ENCODE data around the gene FGFR4. TPM values are rescaled to one million over a fixed set of nuclear protein-coding genes. Genes with fewer than 3 reads are reported as not detected.

FGFR4 gene
- total RNA-seq, 2 donors from 2014 or later: 0.75 to 2.3 TPM

- DNase-seq (ENCODE audit: low spot score in 2 of 2): no peak
- H3K36me3 Mint-ChIP-seq: peaks cover 0 to 5% of the 10 kb centered on the region in 2 donors
- peak overlapping the region; percentile 11 to 45 for H3K27ac Mint-ChIP-seq
- ATAC-seq: no peak
- H3K9me3 Mint-ChIP-seq: no peaks in the 10 kb centered on the region
Measured at GRCh38 chr5:177077335-177077734, 9.4 kb upstream of the FGFR4 start.

GRCh38 chr5:177079606-177080005 lies 7.1 kb upstream of the FGFR4 start:
- Mint-ChIP-seq H3K9me3 (no peaks in the 10 kb centered on the region), H3K36me3 (no peaks in the 10 kb centered on the region), H3K27ac (peak overlapping the region in 1 of 2 donors; percentile 57)
- no peak for DNase-seq (ENCODE audit: low spot score in 2 of 2)
- ATAC-seq: no peak

- DNase-seq (ENCODE audit: low spot score in 2 of 2) (no peak), ATAC-seq (no peak)
- H3K36me3 Mint-ChIP-seq: no peaks in the 10 kb centered on the region
- no peaks in the 10 kb centered on the region for H3K9me3 Mint-ChIP-seq
- peak overlapping the region in 1 of 2 donors; percentile 57 for H3K27ac Mint-ChIP-seq
Measured at GRCh38 chr5:177080265-177080664, 6.5 kb upstream of the FGFR4 start.

DNA sequence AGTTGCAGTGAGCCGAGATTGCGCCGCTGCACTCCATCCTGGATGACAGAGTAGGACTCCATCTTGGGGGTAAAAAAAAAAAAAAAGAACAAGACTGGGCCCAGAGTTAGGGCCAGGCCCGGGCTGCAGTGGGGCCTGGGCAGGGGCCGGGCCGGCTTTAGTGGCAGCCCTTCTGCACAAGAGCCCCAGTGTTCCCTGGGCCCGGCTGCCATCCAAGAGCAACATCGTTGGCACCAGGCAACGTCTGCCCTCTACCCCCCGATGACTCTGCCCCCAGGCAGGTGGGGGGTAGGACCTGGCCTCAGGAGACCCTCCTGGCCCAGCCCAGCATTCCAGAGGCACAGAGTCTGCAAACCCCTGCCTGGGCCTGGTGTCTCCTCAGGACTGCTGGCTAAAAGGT lies 4.9 kb upstream of the FGFR4 start:
- no peaks in the 10 kb centered on the region for H3K9me3 Mint-ChIP-seq
- DNase-seq (ENCODE audit: low spot score in 2 of 2): no peak
- no peak for ATAC-seq
- no peak overlapping the region for H3K27ac Mint-ChIP-seq
- H3K36me3 Mint-ChIP-seq: no peaks in the 10 kb centered on the region

- H3K9me3 Mint-ChIP-seq: no peaks in the 10 kb centered on the region
- H3K27ac Mint-ChIP-seq: no peak overlapping the region
- H3K36me3 Mint-ChIP-seq: no peaks in the 10 kb centered on the region
- no peak for ATAC-seq
- no peak for DNase-seq (ENCODE audit: low spot score in 2 of 2)
Measured at GRCh38 chr5:177083357-177083756, 3.4 kb upstream of the FGFR4 start.

- H3K9me3 Mint-ChIP-seq: no peaks in the 10 kb centered on the region
- no peak for ATAC-seq
- H3K36me3 Mint-ChIP-seq: no peaks in the 10 kb centered on the region
- H3K27ac Mint-ChIP-seq: no peak overlapping the region
- no peak for DNase-seq (ENCODE audit: low spot score in 2 of 2)
Measured at GRCh38 chr5:177084175-177084574, 2.5 kb upstream of the FGFR4 start.

DNA sequence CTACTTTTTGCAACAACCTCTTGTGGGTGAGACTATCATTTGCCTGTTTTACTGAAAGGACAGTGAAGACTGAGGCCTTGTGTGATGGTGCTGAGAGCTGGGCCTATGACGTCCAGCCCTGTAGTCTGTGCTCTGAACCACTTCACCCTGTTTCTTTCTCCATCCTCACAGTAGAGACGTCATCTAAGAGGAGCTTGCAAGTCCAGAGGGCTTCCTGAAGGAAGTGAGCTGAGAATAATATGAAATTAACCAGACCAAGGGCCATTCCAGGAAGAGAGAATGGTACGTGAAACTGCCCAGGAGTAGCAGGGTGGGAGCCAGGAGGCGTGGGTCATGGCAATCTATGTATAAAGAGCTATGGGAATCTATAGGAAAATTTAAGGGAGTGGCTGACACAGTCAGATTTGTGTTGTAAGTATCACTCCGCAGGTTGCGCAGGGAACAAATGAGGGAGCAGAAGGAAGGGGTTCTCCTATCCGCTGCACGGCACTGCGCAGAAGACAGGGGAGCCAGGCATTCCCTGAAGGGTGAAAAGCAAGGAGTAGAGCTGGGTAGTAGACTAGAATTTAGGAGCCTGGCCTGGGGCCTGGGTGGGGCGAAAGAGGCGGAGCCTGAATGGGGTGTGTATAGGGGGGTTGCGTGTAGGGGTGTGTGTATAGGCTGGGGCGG lies 596 bp upstream of the FGFR4 start:
- Mint-ChIP-seq H3K36me3 (no peaks in the 10 kb centered on the region), H3K27ac (no peak overlapping the region), H3K9me3 (no peaks in the 10 kb centered on the region)
- DNase-seq (ENCODE audit: low spot score in 2 of 2) (peak in 1 of 2 donors; percentile 17), ATAC-seq (no peak)

DNA sequence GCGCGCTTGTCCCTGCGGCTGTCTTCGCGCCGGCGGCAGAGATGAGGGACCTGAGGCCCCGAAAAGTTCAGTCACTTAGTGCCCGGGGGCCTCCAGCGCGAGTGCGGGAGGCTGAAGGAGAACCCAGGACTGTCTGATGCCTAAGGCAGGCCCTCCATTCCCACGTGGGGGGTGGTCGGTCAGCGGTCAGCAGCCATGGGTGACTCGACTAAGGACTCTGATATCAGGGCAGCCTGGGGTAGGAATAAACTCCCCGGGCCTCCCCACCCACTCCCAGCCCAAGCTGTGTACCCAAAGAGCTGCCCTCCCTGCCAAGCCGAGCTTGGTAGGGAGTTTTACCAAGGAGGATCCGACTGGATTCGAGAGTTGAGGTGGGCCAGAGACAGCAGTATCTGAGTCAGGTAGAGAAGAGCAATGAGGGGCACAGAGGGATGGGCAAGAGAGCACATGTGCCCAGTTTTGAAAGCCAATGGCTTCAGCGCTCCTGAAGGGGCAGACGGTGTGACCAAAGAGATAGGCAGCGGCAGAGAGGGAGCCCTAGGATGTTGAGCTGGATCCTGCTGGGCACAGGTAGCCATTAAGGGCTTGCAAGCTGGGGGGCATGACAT lies 787 bp downstream of the FGFR4 start:
- Mint-ChIP-seq H3K27ac (no peak overlapping the region), H3K9me3 (no peaks in the 10 kb centered on the region), H3K36me3 (no peaks in the 10 kb centered on the region)
- DNase-seq (ENCODE audit: low spot score in 2 of 2) (no peak), ATAC-seq (no peak)

DNA sequence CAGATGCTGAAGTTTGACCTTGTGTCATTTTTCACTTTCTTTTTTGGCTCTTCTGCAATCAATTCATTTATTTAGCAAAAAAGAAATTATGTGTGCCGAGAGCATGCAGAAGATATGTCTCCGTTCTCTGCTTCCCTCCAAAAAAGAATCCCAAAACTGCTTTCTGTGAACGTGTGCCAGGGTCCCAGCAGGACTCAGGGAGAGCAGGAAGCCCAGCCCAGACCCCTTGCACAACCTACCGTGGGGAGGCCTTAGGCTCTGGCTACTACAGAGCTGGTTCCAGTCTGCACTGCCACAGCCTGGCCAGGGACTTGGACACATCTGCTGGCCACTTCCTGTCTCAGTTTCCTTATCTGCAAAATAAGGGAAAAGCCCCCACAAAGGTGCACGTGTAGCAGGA lies 2.4 kb downstream of the FGFR4 start:
- H3K36me3 Mint-ChIP-seq: no peaks in the 10 kb centered on the region
- no peak for ATAC-seq
- no peak overlapping the region for H3K27ac Mint-ChIP-seq
- no peak for DNase-seq (ENCODE audit: low spot score in 2 of 2)
- no peaks in the 10 kb centered on the region for H3K9me3 Mint-ChIP-seq

- DNase-seq (ENCODE audit: low spot score in 2 of 2): no peak
- ATAC-seq: no peak
- Mint-ChIP-seq H3K36me3 (no peaks in the 10 kb centered on the region), H3K9me3 (no peaks in the 10 kb centered on the region), H3K27ac (no peak overlapping the region)
Measured at GRCh38 chr5:177089825-177090641, 3.3 kb downstream of the FGFR4 start.

DNA sequence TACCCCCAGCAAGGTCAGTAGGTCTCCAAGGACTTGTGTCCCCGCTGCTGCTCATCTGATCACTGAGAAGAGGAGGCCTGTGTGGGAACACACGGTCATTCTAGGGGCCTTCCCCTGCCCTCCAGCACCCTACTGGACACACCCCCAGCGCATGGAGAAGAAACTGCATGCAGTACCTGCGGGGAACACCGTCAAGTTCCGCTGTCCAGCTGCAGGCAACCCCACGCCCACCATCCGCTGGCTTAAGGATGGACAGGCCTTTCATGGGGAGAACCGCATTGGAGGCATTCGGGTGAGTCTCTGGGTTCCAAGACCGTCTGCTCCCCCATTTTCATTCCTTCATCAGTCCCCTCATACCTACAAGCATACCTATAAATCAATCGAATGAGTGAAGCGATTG lies 4.1 kb downstream of the FGFR4 start:
- no peak for ATAC-seq
- H3K36me3 Mint-ChIP-seq: no peaks in the 10 kb centered on the region
- no peaks in the 10 kb centered on the region for H3K9me3 Mint-ChIP-seq

DNA sequence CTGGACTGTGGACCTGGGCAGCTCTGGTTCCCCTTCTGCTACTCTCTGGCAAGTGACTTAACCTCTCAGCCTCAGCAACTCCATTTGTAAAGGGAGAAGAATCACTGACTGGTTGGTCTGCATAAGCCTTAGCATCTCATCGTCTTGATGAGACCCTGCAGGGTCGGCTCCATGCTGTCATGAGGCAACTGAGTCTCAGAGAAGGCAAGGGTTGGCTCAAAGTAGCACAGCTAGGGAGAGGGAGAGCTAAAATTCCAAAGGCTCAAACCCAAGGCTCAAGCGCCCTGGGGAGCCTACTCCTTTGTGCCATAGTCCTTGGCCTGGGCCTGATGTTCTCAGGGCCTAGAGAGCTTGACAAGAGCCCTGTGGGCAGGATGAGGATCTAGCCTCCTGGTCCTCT lies 4.5 kb downstream of the FGFR4 start:
- DNase-seq (ENCODE audit: low spot score in 2 of 2): no peak
- Mint-ChIP-seq H3K27ac (no peak overlapping the region), H3K36me3 (no peaks in the 10 kb centered on the region), H3K9me3 (no peaks in the 10 kb centered on the region)
- no peak for ATAC-seq

More for the DNA sequence above, 4.1 kb downstream of the FGFR4 start:
- no peak overlapping the region for H3K27ac Mint-ChIP-seq
- no peak for DNase-seq (ENCODE audit: low spot score in 2 of 2)

- H3K9me3 Mint-ChIP-seq: no peaks in the 10 kb centered on the region
- DNase-seq (ENCODE audit: low spot score in 2 of 2) (no peak), ATAC-seq (no peak)
- H3K27ac Mint-ChIP-seq: no peak overlapping the region
- H3K36me3 Mint-ChIP-seq: no peaks in the 10 kb centered on the region
Measured at GRCh38 chr5:177092178-177093081, 5.7 kb downstream of the FGFR4 start.

GRCh38 chr5:177093082-177093712 lies 6.5 kb downstream of the FGFR4 start:
- ATAC-seq (no peak), DNase-seq (ENCODE audit: low spot score in 2 of 2) (no peak)
- Mint-ChIP-seq H3K36me3 (no peaks in the 10 kb centered on the region), H3K9me3 (no peaks in the 10 kb centered on the region), H3K27ac (no peak overlapping the region)

GRCh38 chr5:177093803-177094202 lies 7.1 kb downstream of the FGFR4 start:
- H3K27ac Mint-ChIP-seq: no peak overlapping the region
- H3K9me3 Mint-ChIP-seq: no peaks in the 10 kb centered on the region
- DNase-seq (ENCODE audit: low spot score in 2 of 2): no peak
- no peaks in the 10 kb centered on the region for H3K36me3 Mint-ChIP-seq
- no peak for ATAC-seq

All from activated naive CD4-positive, alpha-beta T cell treated with anti-CD3 and anti-CD28 coated beads, Interleukin-2, amount 50 U/mL, for 72 hours (primary cell).